Measurements from ENCODE around the gene BROX.

- TF ChIP-seq PKNOX1 (IDR thresholded peaks at IDR 0.05) = no peak
- TF ChIP-seq SUZ12 (IDR thresholded peaks at IDR 0.05) = no peak
- TF ChIP-seq FOXM1 (IDR thresholded peaks at IDR 0.05; ENCODE audit: borderline replicate concordance) = no peak
- TF ChIP-seq ARNT (IDR thresholded peaks at IDR 0.05) = no peak
- TF ChIP-seq BHLHE40 (IDR thresholded peaks at IDR 0.05; ENCODE audit: borderline replicate concordance) = no peak
- TF ChIP-seq SP1 (IDR thresholded peaks at IDR 0.05) = no peak
Observed at GRCh38 chr1:222704260-222704659, 8.1 kb upstream of the BROX start.
